NCI-H526 (cell line): Measurements from ENCODE around the gene RASA2.
"Not testable (repeated sequence)": the region's sequence is repeated elsewhere in the genome, so short reads cannot be mapped to it uniquely, and the experiment has no call there.

ENCODE experiments used
- DNase-seq, 2 experiments: peaks; one replicate each; lab custom pipeline; 2025; lab: John Stamatoyannopoulos, UW

The RASA2 gene

GRCh38 chr3:141457624-141458236 is 29.1 kb upstream of the RASA2 start:
- DNase-seq, result no peak

GRCh38 chr3:141459008-141459407 is 27.8 kb upstream of the RASA2 start:
- no peak for DNase-seq

GRCh38 chr3:141460097-141460704 is 26.6 kb upstream of the RASA2 start:
- peak; percentile 63 to 93 for DNase-seq

- peak in 1 of 2 experiments; percentile 37 for DNase-seq
These were observed 24.5 kb upstream of the RASA2 start for GRCh38 chr3:141462176-141462859.

GRCh38 chr3:141465221-141465620 is 21.6 kb upstream of the RASA2 start:
- DNase-seq, result no peak

- DNase-seq, result no peak
These were observed 20.1 kb upstream of the RASA2 start for GRCh38 chr3:141466633-141467169.

GRCh38 chr3:141469720-141470119 is 17.1 kb upstream of the RASA2 start:
- DNase-seq, result peak in 1 of 2 experiments; percentile 18

GRCh38 chr3:141471160-141471559 is 15.7 kb upstream of the RASA2 start:
- no peak for DNase-seq

GRCh38 chr3:141476033-141476432 is 10.8 kb upstream of the RASA2 start:
- DNase-seq, result no peak

- no peak for DNase-seq
These were observed 9.6 kb upstream of the RASA2 start for GRCh38 chr3:141477224-141477623.

- no peak for DNase-seq
These were observed 8.7 kb upstream of the RASA2 start for GRCh38 chr3:141478139-141478538.

- DNase-seq, result not testable (repeated sequence)
These were observed 8.0 kb upstream of the RASA2 start for GRCh38 chr3:141478840-141479239.

GRCh38 chr3:141482245-141482922 is 4.4 kb upstream of the RASA2 start:
- DNase-seq, result no peak

- no peak for DNase-seq
These were observed 2.0 kb upstream of the RASA2 start for GRCh38 chr3:141484701-141485287.

GRCh38 chr3:141485641-141486495 is 959 bp upstream of the RASA2 start:
- DNase-seq, result no peak

- no peak for DNase-seq
These were observed 406 bp upstream of the RASA2 start for GRCh38 chr3:141486496-141486745.

- DNase-seq, result peak; percentile 80 to 92
These were observed 860 bp downstream of the RASA2 start for GRCh38 chr3:141487521-141488252.

- DNase-seq, result peak in 1 of 2 experiments; percentile 30
These were observed 2.4 kb downstream of the RASA2 start for GRCh38 chr3:141489203-141489602.

GRCh38 chr3:141491081-141491480 is 4.3 kb downstream of the RASA2 start:
- no peak for DNase-seq

GRCh38 chr3:141491929-141492328 is 5.1 kb downstream of the RASA2 start:
- DNase-seq, result no peak

GRCh38 chr3:141493184-141493583 is 6.4 kb downstream of the RASA2 start:
- no peak for DNase-seq
